GM18907 (cell line): ENCODE measurements around the gene ATPAF1.

Source experiments
- ATAC-seq: cut with Tn5 transposase; IDR thresholded peaks from one replicate; pipeline ENCODE4 v1.9.1; 2021; ENCODE audit warnings: mild to moderate bottlenecking, moderate library complexity; ENCODE audit not compliant: unreplicated experiment

The ATPAF1 gene

DNA sequence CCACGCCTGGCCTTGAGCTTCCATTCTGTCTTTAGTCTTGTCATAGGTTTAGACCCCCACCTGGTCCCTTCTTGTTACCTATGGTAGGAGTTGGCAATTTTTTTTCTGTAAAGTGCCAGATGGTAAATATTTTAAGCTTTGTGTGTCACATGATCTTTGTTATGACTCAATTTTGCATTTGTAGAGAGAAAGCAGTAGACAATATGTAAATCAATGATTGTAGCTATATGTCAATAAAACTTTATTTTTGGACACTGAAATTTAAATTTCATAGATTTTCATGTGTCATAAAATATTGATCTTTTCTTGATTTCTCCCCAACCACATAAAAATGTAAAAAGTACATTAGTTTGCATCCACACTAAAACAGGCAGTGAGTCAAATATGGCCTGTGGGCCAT lies 72.1 kb downstream of the ATPAF1 start:
- no peak for ATAC-seq

DNA sequence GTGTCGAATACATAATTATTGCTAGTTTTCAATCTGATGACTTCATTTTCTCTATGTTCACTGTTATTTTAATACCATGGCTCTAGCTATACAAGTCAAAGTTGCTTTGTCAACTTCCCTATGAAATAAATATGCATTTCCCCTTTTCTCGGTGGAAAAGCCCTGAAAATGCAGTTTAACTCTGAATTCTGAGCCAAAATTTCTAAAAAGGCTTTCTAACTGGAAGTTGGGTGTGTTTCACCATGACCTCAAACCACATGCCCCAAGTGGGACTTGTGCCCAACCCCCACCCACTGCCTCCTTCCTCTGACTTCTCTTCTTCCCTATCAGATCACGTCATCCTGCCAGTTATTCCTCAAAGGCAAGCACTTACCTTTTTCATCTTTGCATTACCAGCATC lies 73.0 kb downstream of the ATPAF1 start:
- no peak for ATAC-seq

DNA sequence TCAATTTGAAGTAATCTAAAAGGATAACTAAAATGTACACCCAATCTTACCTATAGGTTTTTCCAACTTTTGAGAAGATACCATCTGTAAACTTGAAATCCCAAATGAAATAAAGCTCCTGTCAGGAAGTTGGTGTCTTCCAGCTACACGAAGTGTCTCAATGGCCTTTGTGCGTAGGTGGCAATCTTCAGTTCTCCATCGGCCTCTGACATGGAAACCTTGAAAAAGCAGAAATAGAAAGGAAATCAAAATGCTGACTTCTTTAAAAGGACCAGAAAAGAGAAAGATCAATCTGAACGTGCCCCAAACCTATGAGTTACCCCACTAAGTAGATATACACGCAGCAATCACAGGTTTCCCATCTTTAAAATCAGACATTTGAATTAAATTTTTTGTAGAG lies 74.1 kb downstream of the ATPAF1 start:
- ATAC-seq, result no peak

DNA sequence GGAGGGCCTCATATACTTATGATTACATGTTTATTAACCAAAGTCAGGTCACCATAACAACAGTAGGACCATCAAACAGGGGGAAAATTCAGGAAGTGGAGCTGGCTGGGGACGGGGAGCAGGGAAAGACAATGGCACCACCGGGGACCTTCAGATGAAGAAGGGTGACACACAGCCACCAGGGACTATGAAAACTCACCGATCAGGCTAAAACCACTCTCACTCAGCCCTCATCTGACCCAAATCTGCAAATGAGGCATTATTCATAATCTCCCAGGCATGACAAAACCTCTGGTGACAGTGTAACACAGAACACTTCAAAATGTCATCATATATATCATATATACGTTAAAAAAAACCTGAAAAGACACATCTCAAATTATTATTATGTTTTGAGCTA lies 75.3 kb downstream of the ATPAF1 start:
- ATAC-seq, result no peak

DNA sequence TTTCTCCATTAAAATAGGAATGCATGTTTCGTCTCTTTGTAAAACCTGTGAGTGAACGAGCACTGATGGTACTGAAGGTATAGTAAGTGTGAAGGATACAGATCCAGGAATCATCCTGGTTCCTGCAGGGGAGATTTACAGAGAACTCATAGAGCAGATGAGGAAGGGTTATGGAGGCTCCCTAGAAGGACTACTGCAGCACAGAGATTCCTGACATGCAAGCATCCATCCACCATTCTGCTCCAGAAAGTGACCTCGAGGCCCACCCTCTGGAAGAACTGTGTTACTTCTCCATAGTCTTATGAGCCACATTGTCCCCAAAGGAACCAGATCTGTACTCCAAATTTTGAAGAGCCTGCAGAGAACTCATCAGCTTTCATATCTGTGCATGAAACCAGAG lies 78.6 kb downstream of the ATPAF1 start:
- ATAC-seq, result no peak

DNA sequence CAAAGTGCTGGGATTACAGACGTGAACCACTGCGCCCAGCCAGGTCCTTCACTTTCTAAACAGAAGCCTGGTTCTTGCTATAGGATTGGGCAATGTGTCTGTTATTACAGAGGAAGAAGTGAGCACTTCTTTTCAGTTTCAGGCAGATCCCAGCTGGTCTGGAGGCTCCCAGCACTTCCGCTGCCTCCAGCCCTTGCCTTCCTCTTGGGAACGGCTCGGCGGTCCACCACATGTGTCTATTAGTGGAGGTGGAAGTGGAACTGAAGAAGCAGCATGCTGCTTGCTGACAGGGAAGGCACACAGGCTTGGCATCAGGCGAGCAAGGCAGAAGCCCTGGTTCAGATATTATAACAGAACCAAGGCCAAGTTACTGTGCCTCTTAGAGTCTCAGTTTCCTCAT lies 81.1 kb downstream of the ATPAF1 start:
- no peak for ATAC-seq

DNA sequence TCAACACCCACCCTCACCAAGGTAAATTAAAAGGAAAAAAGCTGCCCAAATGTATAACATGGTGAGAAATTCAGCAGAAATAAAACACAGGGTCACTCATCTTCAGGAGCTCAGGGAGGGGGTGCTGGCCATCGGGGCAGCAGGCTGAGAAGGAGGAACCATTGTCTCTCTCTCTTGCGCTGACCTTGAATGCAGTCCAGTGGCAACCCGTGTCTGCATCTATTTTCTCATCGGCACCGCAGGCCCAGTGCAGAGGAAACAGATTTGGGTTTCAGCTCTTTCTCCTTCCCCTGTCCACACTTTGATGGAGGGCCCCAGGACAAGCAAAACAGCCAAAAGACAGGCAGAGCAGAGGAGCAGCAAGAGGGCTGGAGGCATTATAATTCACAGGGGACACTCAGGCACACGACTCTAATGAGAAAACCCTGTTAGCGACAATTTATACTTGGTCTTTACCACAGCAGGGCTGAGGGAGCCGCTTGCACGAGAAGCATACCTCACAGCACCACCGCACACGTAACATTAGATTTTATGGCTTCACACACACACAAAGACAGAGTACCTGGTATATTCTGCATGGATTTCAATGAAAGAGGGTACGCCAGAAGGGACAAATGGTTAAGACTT lies 82.7 kb downstream of the ATPAF1 start:
- no peak for ATAC-seq

DNA sequence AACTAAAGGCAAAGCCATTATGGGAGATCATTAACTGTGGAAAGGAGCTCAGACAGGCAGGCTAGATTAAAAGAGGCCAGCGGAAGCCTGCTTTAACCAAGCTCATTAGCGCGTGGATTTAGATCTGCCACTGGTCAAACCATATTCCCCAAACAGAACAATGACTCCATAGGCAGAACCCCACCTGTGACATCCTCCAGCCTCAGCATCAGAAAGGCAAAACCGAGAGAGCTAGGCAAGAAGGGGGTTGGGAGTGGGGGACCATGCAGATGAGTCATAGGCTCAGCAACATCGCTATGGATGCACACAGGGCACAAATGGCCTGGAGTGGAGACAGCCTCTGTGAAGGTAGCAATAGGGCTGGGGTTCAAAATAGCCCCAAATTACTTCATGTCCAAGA lies 84.7 kb downstream of the ATPAF1 start:
- no peak for ATAC-seq

DNA sequence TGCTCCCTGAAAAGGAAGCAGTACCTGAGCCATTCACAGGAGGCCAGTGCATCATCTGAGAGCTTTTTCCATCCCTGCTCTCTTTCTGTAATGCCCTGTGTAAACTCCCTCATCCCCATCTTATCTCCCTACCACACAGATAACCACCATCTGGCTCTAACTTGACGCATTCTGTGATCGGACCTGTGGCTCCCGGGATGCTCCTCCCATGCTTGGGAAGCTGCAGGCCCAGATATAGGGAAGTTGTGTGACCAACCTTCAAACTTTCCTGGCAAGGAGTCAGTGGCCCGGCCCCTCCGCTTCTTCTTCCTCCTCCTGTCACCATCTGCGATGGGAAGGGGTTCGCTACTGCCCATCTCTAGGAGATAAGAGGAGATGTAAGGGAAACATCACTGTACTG lies 85.2 kb downstream of the ATPAF1 start:
- ATAC-seq, result no peak
